Measurements from ENCODE around the gene MPC1. TPM values are rescaled to one million over a fixed set of nuclear protein-coding genes. Genes with fewer than 3 reads are reported as not detected.

MPC1 gene
- total RNA-seq, 2 experiments from 2014 or later: 17.4 to 19.3 TPM

DNA sequence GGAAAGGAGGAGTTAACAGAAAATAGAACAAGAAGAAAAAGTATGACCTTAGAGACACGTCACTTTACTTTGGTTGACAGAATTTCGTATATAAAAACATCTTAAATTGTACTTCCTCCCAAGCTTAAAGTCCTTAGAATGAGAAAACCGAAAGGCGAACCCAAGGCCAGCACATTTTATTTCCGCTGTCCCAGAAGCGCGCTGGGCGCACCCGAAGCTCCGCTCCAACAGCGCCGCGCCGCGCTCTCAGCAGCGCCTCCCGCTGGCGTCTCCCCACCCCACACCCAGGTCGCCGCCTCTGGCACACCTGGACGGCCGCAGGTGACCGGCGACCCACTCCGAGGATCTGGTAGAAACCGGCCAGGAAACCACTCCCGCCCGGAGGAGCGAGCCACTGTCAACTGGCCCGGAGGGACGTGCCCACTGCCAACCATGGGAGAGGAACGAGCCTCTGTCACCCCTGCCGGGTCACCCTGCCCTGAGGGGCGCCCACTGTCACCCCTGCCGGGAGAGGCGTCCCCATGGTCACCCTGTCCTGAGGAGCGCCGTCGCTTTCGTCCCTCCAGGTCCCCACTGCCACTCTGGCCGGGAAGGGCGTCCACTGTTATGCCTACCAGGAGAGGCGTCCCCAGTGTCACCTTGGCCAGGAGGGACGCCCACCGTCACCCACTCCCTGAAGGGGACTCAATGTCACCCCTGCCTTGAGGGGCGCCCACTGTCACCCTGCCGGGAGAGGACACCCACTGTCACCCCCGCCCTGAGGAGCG, 824 bp downstream of the MPC1 start:
- CTCF ChIA-PET: interaction anchor here (0.6 to 2.1 kb wide), 12 partner anchors 10 to 245 kb away, joined by 3 to 11 read pairs (median 4); partner anchors contain the start of gene RPS6KA2
- Histone ChIP-seq H3K36me3 (ENCODE audit: insufficient read depth, low read length) (no peaks in the 10 kb centered on the region), H3K4me3 (ENCODE audit: low read length) (peak overlapping the region; percentile 66), H3K27me3 (ENCODE audit: control insufficient read depth in 1 of 2, insufficient read depth in 2 of 2, low read length in 2 of 2) (no peaks in the 10 kb centered on the region), H3K27ac (ENCODE audit: low read depth in 1 of 2, low read length in 2 of 2) (peak overlapping the region in 1 of 2 donors; percentile 59), H3K9me3 (ENCODE audit: control insufficient read depth in 1 of 2, insufficient read depth in 1 of 2, low read length in 2 of 2) (no peaks in the 10 kb centered on the region), H3K4me1 (ENCODE audit: insufficient read depth, low read length) (peaks cover 16% of the 10 kb centered on the region)
- Mint-ChIP-seq H3K27me3 (no peaks in the 10 kb centered on the region), H3K4me1 (ENCODE audit: low read depth) (peaks cover 14% of the 10 kb centered on the region), H3K4me3 (peak overlapping the region; percentile 98), H3K27ac (peak overlapping the region; percentile 88), H3K36me3 (ENCODE audit: low read depth) (peaks cover 8% of the 10 kb centered on the region), H3K9me3 (no peaks in the 10 kb centered on the region)
- POLR2A ChIA-PET: interaction anchor here (0.6 to 1.4 kb wide), 10 partner anchors 9 to 246 kb away, joined by 3 to 8 read pairs (median 3); partner anchors contain the start of genes RPS6KA2 and SFT2D1
- intact Hi-C loops (cut with DNase I, micrococcal nuclease): loop anchor here (1.0 to 5.0 kb wide), 8 partner anchors 35 to 615 kb away; partner anchors contain the start of genes CEP43 (in 1 of the 2), RPS6KA2 (in 1 of the 2) and SFT2D1 (in 1 of the 2)
- peak; percentile 33 for ATAC-seq (ENCODE audit: poor library complexity)
- TF ChIP-seq, protein P1, sequence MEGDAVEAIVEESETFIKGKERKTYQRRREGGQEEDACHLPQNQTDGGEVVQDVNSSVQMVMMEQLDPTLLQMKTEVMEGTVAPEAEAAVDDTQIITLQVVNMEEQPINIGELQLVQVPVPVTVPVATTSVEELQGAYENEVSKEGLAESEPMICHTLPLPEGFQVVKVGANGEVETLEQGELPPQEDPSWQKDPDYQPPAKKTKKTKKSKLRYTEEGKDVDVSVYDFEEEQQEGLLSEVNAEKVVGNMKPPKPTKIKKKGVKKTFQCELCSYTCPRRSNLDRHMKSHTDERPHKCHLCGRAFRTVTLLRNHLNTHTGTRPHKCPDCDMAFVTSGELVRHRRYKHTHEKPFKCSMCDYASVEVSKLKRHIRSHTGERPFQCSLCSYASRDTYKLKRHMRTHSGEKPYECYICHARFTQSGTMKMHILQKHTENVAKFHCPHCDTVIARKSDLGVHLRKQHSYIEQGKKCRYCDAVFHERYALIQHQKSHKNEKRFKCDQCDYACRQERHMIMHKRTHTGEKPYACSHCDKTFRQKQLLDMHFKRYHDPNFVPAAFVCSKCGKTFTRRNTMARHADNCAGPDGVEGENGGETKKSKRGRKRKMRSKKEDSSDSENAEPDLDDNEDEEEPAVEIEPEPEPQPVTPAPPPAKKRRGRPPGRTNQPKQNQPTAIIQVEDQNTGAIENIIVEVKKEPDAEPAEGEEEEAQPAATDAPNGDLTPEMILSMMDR (IDR thresholded peaks at IDR 0.05): peak; percentile 80
- peak; percentile 35 to 83 (median 56) for DNase-seq

DNA sequence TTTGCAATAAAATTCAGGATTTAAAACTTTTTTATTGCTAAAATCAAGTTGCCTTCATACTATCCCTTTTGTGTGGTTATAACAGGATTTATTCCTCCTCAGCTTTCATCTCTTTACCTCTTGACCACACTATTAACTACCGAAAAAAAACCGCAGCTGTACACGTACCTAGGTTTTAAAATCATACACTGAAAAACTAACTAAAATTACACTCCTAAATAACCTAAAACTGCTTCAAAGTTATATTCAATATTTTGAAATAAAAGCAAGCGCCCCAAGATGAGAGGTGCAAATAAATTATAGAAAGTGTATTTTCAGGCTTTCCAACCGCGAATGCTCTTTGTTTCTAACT, 1.4 kb downstream of the MPC1 start:
- Histone ChIP-seq H3K9me3 (ENCODE audit: control insufficient read depth in 1 of 2, insufficient read depth in 1 of 2, low read length in 2 of 2) (no peaks in the 10 kb centered on the region), H3K27ac (ENCODE audit: low read depth in 1 of 2, low read length in 2 of 2) (no peak overlapping the region), H3K4me1 (ENCODE audit: insufficient read depth, low read length) (peaks cover 16% of the 10 kb centered on the region), H3K27me3 (ENCODE audit: control insufficient read depth in 1 of 2, insufficient read depth in 2 of 2, low read length in 2 of 2) (no peaks in the 10 kb centered on the region), H3K4me3 (ENCODE audit: low read length) (peak overlapping the region; percentile 66), H3K36me3 (ENCODE audit: insufficient read depth, low read length) (no peaks in the 10 kb centered on the region)
- CTCF ChIA-PET: interaction anchor here (0.6 to 2.1 kb wide), 12 partner anchors 10 to 246 kb away, joined by 3 to 11 read pairs (median 4); partner anchors contain the start of gene RPS6KA2
- Mint-ChIP-seq H3K4me3 (peak overlapping the region; percentile 98), H3K4me1 (ENCODE audit: low read depth) (peaks cover 14% of the 10 kb centered on the region), H3K27me3 (no peaks in the 10 kb centered on the region), H3K27ac (peak overlapping the region; percentile 88), H3K9me3 (no peaks in the 10 kb centered on the region), H3K36me3 (ENCODE audit: low read depth) (peaks cover 8% of the 10 kb centered on the region)
- POLR2A ChIA-PET: interaction anchor here (0.6 to 1.4 kb wide), 11 partner anchors 8 to 969 kb away, joined by 3 to 8 read pairs (median 3); partner anchors contain the start of genes RPS6KA2 and SFT2D1
- DNase-seq: no peak
- intact Hi-C loops (cut with DNase I, micrococcal nuclease): loop anchor here (1.0 to 5.0 kb wide), 7 partner anchors 36 to 616 kb away; partner anchors contain the start of genes CEP43 (in 1 of the 2) and SFT2D1 (in 1 of the 2)
- ATAC-seq (ENCODE audit: poor library complexity): no peak
- TF ChIP-seq, protein P1 (IDR thresholded peaks at IDR 0.05): no peak

- Mint-ChIP-seq H3K4me3 (peak overlapping the region; percentile 20), H3K27ac (no peak overlapping the region), H3K9me3 (no peaks in the 10 kb centered on the region)
Measured at GRCh38 chr6:166379800-166380199, 2.9 kb downstream of the MPC1 start.

More at GRCh38 chr6:166379800-166380199, 2.9 kb downstream of the MPC1 start:
- Histone ChIP-seq H3K27me3 (ENCODE audit: control insufficient read depth in 1 of 2, insufficient read depth in 2 of 2, low read length in 2 of 2) (no peaks in the 10 kb centered on the region), H3K36me3 (ENCODE audit: insufficient read depth, low read length) (no peaks in the 10 kb centered on the region), H3K4me1 (ENCODE audit: insufficient read depth, low read length) (peaks cover 16% of the 10 kb centered on the region), H3K9me3 (ENCODE audit: control insufficient read depth in 1 of 2, insufficient read depth in 1 of 2, low read length in 2 of 2) (no peaks in the 10 kb centered on the region), H3K4me3 (ENCODE audit: low read length) (no peak overlapping the region), H3K27ac (ENCODE audit: low read depth in 1 of 2, low read length in 2 of 2) (no peak overlapping the region)
- TF ChIP-seq, protein P1 (IDR thresholded peaks at IDR 0.05): no peak
- H3K4me1 Mint-ChIP-seq (ENCODE audit: low read depth): peaks cover 14% of the 10 kb centered on the region
- intact Hi-C loops (cut with DNase I, micrococcal nuclease): loop anchor here (5.0 kb wide), 5 partner anchors 37 to 618 kb away; partner anchors contain the start of genes CEP43 (in 1 of the 2) and SFT2D1 (in 1 of the 2)
- ATAC-seq (ENCODE audit: poor library complexity) (no peak), DNase-seq (no peak)
- no peaks in the 10 kb centered on the region for H3K27me3 Mint-ChIP-seq
- ChIA-PET POLR2A (no interaction called here), CTCF (interaction anchor here (0.6 to 2.2 kb wide), 3 partner anchors 21 to 89 kb away, joined by 3 to 9 read pairs (median 5); no protein-coding TSS in a partner anchor)
- peaks cover 8% of the 10 kb centered on the region for H3K36me3 Mint-ChIP-seq (ENCODE audit: low read depth)

Measured in CD4-positive, alpha-beta T cell (primary cell).